Thyroid gland (tissue), 4 donors: ENCODE measurements around the gene DOC2A.

Source experiments
- CTCF ChIP-seq, 6 experiments: fragments of 200-600 bp in 3 of 6; fragments of 450-650 bp in 3 of 6; sonication (generic) in 3 of 6; IDR thresholded peaks; one replicate each; pipeline ENCODE4 v1.5.1; 2016 to 2019; ENCODE audit warnings: antibody characterized with exemption in 6 of 6, mild to moderate bottlenecking in 2 of 6, inconsistent platforms in 1 of 6, moderate library complexity in 1 of 6
- POLR2A ChIP-seq, 2 donors: fragments of 450-650 bp; IDR thresholded peaks; one replicate each; pipeline ENCODE4 v1.6.1; 2017; ENCODE audit warnings: antibody characterized with exemption in 2 of 2, mild to moderate bottlenecking in 2 of 2, moderate library complexity in 1 of 2

DNA sequence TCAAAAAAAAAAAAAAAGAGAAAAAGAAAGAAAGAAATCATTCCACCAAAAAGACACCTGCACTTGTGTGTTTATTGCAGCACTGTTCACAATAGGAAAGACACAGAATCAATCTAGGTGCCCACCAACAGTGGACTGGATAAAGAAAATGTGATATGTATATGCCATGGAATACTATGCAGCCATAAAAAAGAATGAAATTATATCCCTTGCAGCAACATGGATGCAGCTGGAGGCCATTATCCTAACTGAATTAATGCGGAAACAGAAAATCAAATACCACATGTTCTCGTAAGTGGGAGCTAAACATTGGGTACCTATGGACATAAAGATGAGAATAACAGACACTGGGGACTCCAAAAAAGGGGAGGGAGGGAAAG is 6.4 kb upstream of the DOC2A start:
- TF ChIP-seq CTCF (IDR thresholded peaks at IDR 0.05) (no peak), POLR2A (IDR thresholded peaks at IDR 0.05) (no peak)
